ENCODE measurements around the gene PGAP6.
"Not testable (repeated sequence)": the region's sequence is repeated elsewhere in the genome, so short reads cannot be mapped to it uniquely, and the experiment has no call there.

Gene PGAP6

DNA sequence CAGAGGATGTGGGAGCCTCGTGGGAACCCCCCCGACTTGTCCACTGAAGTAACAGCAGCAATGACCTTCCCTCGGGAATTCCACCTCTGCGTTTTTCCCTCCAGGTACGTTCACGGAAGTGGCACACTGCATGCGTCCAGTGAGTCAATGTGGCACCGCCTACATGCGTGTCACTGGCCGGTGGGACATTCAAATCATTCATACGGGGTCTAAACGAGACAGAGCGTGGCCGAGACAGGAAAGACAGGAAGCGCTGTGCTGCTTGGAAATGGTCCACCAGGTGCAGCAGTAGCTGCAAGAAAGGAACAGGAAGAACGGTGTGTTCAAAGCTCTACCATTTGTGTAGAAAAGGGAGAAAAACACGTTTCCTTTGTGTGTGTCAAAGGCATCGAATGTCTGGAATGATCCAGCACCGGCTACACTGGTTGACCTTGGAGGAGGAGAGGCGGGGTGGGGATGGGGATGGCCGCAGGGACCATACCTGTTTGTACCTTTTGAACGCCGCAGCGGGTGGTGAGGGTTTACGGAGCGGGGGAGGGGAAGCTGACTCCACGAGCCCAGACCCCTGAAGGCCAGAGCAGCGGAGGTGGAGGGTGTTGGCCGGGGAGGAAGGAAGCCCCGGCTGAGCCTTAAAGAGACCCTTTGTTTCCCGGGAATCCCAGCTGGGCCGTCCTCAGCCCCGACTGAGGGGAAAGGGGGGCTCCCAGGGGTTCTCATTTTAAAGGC, 1.7 kb upstream of the PGAP6 start:
- TF ChIP-seq POLR2A (IDR thresholded peaks at IDR 0.05; ENCODE audit: low read depth, low read length) (peak; percentile 55; the same call in 1 of the 2 replicates), POLR2AphosphoS5 (IDR thresholded peaks at IDR 0.05; ENCODE audit: low read depth, low read length) (no peak; the same call in 1 of the 2 replicates), TAF1 (IDR thresholded peaks at IDR 0.05; ENCODE audit: borderline replicate concordance, low read depth, low read length) (no peak)
- FAIRE-seq: peak; percentile 97
- DNase-seq (ENCODE audit: insufficient read length): no peak

DNA sequence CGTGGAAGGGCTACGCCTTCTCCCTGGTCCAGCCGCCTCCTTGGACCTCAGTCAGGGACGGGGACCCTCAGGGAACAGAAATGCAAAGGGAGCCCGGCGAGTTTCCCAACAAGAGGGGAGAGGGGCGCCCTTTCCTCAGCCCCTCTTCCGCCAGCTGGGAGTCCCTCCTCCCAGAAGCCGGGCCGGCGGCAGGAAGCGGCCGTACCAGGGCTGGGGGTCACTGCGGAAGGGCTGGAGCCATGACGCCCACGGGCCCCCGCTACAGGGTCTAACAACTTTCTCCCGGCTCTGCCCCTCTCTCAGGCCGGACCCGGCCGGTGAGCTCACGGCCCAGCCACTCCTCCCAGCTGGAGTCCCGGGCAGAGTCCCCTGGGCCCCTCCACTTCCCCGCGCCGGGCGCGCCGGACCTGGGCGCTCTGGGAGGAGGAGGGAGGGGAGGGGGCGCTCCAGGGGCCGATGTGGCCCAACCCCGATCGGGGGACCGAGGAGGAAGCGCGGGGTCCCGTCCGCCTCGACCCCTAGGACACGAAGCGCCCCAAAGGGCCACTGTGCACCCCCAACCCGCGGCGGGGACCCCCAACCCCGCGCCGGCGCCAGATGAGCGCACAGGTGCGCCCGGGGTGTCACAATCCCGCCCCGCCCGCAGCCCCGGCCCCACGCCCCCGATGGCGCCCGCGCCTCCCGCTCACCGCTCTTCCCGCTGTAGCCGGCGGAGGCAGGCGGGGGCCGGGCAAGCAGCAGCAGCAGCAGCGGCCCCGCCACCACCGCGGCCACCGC, 578 bp downstream of the PGAP6 start:
- DNase-seq (ENCODE audit: insufficient read length): peak; percentile 61
- FAIRE-seq: no peak
- TF ChIP-seq POLR2A (IDR thresholded peaks at IDR 0.05; ENCODE audit: low read depth, low read length): no peak
- TF ChIP-seq TAF1 (IDR thresholded peaks at IDR 0.05; ENCODE audit: borderline replicate concordance, low read depth, low read length): no peak
- no peak for TF ChIP-seq POLR2AphosphoS5 (IDR thresholded peaks at IDR 0.05; ENCODE audit: low read depth, low read length)

DNA sequence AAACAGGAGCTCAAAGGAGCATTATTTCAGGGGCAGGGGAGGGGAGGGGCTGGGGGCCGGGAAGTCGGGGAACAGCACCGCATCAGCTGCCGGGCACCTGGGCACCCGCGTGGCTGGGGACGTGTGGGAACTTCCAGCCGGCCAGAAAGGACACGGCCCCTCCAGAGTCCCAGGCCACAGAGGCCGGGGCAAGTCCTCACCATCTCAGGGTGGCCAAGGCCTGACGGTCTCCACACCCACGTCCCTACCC, 1.1 kb downstream of the PGAP6 start:
- FAIRE-seq (no peak), DNase-seq (ENCODE audit: insufficient read length) (no peak)
- TF ChIP-seq POLR2AphosphoS5 (IDR thresholded peaks at IDR 0.05; ENCODE audit: low read depth, low read length): no peak
- no peak for TF ChIP-seq POLR2A (IDR thresholded peaks at IDR 0.05; ENCODE audit: low read depth, low read length)
- TF ChIP-seq TAF1 (IDR thresholded peaks at IDR 0.05; ENCODE audit: borderline replicate concordance, low read depth, low read length): no peak

DNA sequence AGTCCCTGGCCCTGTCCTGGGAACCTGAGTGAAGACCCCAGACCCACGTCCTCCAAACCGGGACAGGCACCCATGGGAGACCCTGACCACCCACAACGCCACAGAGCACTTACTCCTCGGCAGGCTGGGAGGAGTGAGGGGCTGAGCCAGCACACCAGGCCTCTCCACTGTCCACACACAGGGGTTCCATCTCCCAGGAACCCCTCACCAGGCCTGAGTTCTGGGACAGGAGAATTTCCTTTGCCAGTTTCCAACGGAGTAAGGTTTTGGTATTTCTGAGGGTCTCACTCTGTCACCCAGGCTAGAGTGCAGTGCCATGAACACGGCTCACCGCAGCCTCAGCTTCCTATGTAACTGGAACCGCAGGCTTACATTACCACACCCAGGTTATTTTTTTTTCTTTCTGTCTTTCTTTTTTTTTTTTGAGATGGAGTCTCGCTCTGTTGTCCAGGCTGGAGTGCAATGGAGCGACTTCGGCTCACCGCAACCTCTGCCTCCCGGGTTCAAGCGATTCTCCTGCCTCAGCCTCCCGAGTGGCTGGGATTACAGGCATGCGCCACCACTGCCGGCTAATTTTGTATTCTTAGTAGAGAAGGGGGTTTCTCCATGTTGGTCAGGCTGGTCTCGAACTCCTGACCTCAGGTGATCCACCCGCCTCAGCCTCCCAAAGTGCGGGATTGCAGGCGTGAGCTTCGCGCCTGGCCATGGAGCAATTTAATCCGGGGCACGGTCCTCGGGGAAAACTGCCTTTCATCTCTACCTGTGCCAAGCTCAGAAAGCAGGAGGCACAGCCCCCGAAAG, 1.6 kb downstream of the PGAP6 start:
- TF ChIP-seq TAF1 (IDR thresholded peaks at IDR 0.05; ENCODE audit: borderline replicate concordance, low read depth, low read length) (no peak), POLR2A (IDR thresholded peaks at IDR 0.05; ENCODE audit: low read depth, low read length) (no peak), POLR2AphosphoS5 (IDR thresholded peaks at IDR 0.05; ENCODE audit: low read depth, low read length) (no peak)
- FAIRE-seq (no peak), DNase-seq (ENCODE audit: insufficient read length) (no peak)

DNA sequence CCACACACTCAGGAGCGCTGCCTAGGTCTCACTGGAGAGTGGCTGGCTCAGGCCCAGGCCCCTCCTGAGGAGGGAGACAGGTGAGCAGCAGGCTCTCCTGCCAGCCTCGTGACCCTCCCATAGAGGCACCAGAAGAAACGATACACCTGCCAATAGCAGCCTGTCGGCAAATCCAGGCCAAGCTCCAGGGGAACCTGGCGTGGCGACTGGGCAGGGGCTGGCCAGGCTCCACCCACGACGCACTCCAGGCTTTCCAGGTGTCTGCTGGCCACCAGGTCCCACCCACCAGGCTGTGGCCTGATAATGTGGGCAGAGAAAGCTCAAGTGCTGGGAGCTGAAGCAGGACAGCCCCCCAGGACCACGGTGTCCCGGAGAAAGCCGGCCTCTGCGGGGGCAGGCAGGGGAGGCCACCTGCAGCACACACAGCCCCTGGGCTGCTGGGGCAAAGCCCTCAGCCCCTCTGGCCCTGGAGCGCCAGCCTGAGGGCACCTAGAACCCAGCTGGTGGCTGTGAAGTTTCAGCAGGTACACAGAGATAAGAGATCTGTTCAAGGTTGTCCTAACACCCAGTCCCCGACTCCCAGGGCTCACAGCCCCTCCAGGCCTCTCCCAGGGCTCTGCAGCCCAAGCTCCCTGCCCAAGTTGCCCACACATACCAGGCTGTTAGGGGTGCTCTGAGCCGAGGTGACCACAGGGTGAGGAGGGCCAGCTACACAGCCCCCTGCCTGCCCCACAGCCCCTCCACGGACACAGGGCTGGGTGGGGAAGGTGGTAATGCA, 2.4 kb downstream of the PGAP6 start:
- FAIRE-seq (no peak), DNase-seq (ENCODE audit: insufficient read length) (no peak)
- TF ChIP-seq POLR2A (IDR thresholded peaks at IDR 0.05; ENCODE audit: low read depth, low read length) (no peak), TAF1 (IDR thresholded peaks at IDR 0.05; ENCODE audit: borderline replicate concordance, low read depth, low read length) (no peak), POLR2AphosphoS5 (IDR thresholded peaks at IDR 0.05; ENCODE audit: low read depth, low read length) (no peak)

DNA sequence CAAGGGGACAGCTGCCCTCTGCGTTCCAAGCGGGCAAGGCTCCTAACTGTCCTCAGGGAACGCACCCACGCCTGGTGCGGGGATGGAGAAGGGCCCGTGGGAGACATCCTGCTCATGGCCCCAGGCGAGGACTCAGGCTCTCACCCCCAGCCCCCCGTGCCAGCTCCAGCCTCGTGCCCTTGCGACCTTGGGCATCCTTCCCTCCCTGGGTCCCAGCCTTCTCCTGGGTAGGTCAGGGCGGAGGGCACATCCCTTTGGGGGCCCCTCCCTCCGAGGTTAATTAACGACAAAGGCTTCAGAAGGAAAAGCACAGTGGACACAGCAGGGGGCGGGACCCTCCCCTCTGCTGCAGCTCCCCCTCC, 3.0 kb downstream of the PGAP6 start:
- no peak for DNase-seq (ENCODE audit: insufficient read length)
- no peak for TF ChIP-seq POLR2AphosphoS5 (IDR thresholded peaks at IDR 0.05; ENCODE audit: low read depth, low read length)
- no peak for TF ChIP-seq TAF1 (IDR thresholded peaks at IDR 0.05; ENCODE audit: borderline replicate concordance, low read depth, low read length)
- TF ChIP-seq POLR2A (IDR thresholded peaks at IDR 0.05; ENCODE audit: low read depth, low read length): no peak
- FAIRE-seq: no peak

DNA sequence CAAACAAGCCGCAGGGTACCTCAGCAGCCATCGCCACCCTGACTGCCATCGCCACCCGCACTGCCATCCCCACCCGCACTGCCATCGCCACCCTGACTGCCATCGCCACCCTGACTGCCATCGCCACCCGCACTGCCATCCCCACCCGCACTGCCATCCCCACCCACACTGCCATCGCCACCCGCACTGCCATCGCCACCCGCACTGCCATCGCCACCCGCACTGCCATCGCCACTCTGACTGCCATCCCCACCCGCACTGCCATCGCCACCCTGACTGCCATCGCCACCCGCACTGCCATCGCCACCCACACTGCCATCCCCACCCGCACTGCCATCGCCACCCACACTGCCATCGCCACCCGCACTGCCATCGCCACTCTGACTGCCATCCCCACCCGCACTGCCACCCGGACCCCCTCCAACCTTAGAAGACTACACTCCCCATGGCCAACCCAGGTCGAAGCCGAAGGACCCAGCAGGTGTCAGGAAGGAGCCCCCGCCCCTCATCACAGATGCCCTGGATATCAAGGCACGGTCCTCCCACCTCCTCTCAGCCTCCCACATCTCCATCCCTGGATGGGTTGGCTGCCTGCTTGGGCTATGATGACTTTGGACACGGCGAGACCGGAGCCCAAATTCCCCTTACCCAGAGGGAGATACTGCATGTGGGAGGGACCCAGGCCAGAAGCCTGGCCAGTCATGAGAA, 3.5 kb downstream of the PGAP6 start:
- DNase-seq (ENCODE audit: insufficient read length); FAIRE-seq: not testable (repeated sequence)

DNA sequence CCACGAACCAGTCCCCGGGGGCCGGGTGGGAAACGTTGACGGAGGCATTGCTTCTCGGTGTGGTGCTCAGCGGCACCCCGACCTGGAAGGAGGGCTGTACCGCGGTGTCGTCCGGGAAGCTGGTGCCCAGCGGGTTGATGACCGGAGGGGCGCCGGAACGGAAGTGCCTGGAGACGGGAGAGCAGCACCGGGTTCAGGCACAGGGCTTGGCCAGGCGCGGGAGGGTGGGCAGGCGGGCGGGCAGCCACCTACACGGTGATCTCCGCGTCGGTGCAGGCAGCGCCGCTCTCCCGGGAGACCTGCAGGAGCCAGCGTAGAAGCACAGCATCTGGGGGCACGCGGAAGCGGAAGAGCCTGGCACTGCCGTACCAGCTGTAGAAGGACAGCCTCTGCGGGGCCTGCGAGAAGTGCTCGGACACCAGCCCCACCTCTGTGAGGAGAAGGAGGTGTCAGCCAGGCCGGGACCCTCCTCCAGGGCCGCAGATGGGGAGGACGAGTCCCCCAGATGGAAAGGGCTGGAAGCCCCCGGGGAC, 4.3 kb downstream of the PGAP6 start:
- no peak for TF ChIP-seq TAF1 (IDR thresholded peaks at IDR 0.05; ENCODE audit: borderline replicate concordance, low read depth, low read length)
- no peak for TF ChIP-seq POLR2AphosphoS5 (IDR thresholded peaks at IDR 0.05; ENCODE audit: low read depth, low read length)
- no peak for TF ChIP-seq POLR2A (IDR thresholded peaks at IDR 0.05; ENCODE audit: low read depth, low read length)
- DNase-seq (ENCODE audit: insufficient read length) (no peak), FAIRE-seq (no peak)

DNA sequence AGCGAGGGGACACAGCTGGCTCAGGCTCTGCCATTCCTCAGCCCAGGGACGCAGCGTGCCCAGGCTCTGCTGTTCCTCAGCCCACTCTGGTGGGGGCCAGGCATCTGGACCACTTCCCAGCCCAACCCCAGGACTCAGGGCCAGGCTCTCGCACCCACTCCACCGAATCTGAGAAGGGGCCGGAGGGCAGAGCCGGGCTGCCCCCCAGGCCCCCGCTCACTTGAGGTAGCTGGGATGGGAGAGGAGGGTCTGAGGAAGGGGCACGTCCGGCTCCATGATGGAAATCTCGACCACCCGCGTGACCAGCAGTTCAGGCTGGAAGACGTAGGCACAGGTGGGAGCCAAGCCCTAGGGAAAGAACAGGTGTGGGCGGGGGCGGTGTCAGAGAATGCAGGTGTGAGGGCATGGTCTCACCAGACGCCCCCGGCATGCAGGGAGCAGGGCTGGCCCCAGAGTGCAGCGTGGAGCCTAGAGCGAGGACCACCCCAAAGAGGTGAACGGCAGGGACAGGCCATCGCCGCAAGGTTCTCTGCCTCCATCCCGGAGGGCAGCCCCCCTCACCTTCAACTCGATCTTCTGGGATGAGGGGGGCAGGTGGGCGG, 4.9 kb downstream of the PGAP6 start:
- FAIRE-seq: no peak

DNA sequence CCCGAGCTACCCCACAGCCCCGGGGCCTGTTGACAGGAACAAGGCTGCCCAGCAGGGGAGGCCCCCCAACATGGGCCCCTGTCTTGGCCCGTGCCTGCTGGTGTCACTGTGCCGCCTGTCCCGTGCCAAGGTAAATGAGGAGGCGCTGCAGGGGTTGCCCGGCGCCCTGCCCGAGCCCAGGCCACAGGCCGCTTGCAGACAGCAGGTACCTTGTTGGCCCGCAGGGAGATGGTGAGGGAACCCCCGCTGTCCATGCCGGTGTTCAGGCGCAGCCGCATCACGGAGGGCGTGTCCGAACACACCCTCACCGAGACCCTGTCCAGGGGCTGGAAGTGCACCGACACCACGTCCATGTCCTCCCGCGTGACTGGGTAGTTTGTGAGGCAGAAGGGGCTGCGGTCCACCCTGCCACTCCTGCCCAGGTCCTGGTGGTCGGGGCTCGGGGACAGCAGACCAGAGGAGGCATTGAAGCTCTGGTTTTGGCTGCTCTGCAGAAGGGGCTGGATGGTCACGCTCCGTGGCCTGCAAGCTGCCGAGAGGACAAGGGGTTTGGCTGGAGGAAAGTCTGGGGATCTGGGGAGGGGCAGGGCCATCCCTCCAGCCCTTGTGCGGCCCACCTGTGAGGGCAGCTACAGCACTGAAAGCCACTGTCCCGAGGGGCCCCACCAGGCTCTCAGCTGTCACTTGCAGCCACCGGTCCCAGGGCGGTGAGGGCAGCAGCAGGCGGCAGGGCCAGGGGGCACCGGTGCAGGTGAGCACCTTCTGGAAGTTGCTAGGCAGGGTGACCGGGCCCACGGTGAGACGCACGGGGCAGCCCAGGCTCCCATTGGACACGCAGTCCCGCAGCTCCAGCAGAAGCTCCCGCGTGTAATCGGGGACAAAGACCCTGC, 5.6 kb downstream of the PGAP6 start:
- DNase-seq (ENCODE audit: insufficient read length) (no peak), FAIRE-seq (no peak)

More for the DNA sequence above, 4.9 kb downstream of the PGAP6 start:
- TF ChIP-seq POLR2A (IDR thresholded peaks at IDR 0.05; ENCODE audit: low read depth, low read length): no peak
- DNase-seq (ENCODE audit: insufficient read length): no peak

More for the DNA sequence above, 5.6 kb downstream of the PGAP6 start:
- TF ChIP-seq POLR2A (IDR thresholded peaks at IDR 0.05; ENCODE audit: low read depth, low read length) (no peak), TAF1 (IDR thresholded peaks at IDR 0.05; ENCODE audit: borderline replicate concordance, low read depth, low read length) (no peak), POLR2AphosphoS5 (IDR thresholded peaks at IDR 0.05; ENCODE audit: low read depth, low read length) (no peak)

All from GM12892 (cell line).